GM12892 (cell line): ENCODE measurements around the gene LRRFIP1.

Source experiments
- POLR2A ChIP-seq: IDR thresholded peaks from 2 replicates; pipeline ENCODE4 v1.6.1; 2011; ENCODE audit warnings: low read depth, low read length, control low read depth
- POLR2AphosphoS5 ChIP-seq: IDR thresholded peaks from 2 replicates; pipeline ENCODE4 v1.6.1; 2011; ENCODE audit warnings: low read depth, low read length, control low read depth
- TAF1 ChIP-seq: IDR thresholded peaks from 2 replicates; pipeline ENCODE4 v1.6.1; 2011; ENCODE audit warnings: low read depth, mild to moderate bottlenecking, control low read depth, low read length, borderline replicate concordance

- TF ChIP-seq TAF1 (no peak), POLR2A (no peak), POLR2AphosphoS5 (no peak)
Measured at GRCh38 chr2:237724811-237725478, 97.6 kb downstream of the LRRFIP1 start.
